SK-N-SH (cell line): ENCODE data around the gene ARG2. TPM values are rescaled to one million over a fixed set of nuclear protein-coding genes. Genes with fewer than 3 reads are reported as not detected.

Experiments
- CTCF ChIA-PET: fragments of 300-600, 350-600 bp; formaldehyde crosslinking; extraction: SDS; loops from one replicate; lab custom pipeline; 2021; lab: Yijun Ruan, JAX
- POLR2A ChIA-PET: fragments of 350-600 bp; sonication (Branson Sonifier 250); formaldehyde crosslinking; extraction: SDS; loops from one replicate; lab custom pipeline; 2020; ENCODE audit warnings: antibody characterized with exemption, inconsistent platforms; lab: Yijun Ruan, JAX
- DNase-seq: peaks from one replicate; pipeline ENCODE4 v3.0.0; 2012
- H2AFZ ChIP-seq: fragments of 200-600 bp; sonication (generic); 2 replicates; pipeline ENCODE4 v1.8.1; 2016; ENCODE audit warnings: antibody characterized with exemption, mild to moderate bottlenecking, low read depth
- H3F3A ChIP-seq: fragments of 200-600 bp; sonication (generic); replicated peaks from 2 replicates; pipeline ENCODE3; 2016; ENCODE audit warnings: antibody characterized with exemption, mild to moderate bottlenecking; ENCODE audit not compliant: insufficient read depth
- H3K27ac ChIP-seq, 2 experiments: fragments of 200-500 bp in 1 of 2; fragments of 200-600 bp in 1 of 2; sonication (Bioruptor generic) in 1 of 2; sonication (generic), shearing (Covaris generic) in 1 of 2; 2 replicates each; pipeline versions ENCODE4 v1.5.1 to v1.6.1; 2014 to 2016; ENCODE audit warnings: low read depth in 2 of 2, inconsistent platforms in 1 of 2, low read length in 1 of 2, mild to moderate bottlenecking in 1 of 2, mixed read lengths in 1 of 2
- H3K27me3 ChIP-seq: fragments of 200-600 bp; sonication (generic), shearing (Covaris generic); 2 replicates; pipeline ENCODE4 v1.6.1; 2016; ENCODE audit warnings: mixed run types; ENCODE audit not compliant: insufficient read depth
- H3K36me3 ChIP-seq, 2 experiments: fragments of 200-500 bp in 1 of 2; fragments of 200-600 bp in 1 of 2; sonication (Bioruptor generic) in 1 of 2; sonication (generic) in 1 of 2; replicated peaks in 1 of 2; 2 replicates each; pipeline versions ENCODE3 to v1.5.1; 2014 to 2016; ENCODE audit warnings: low read length in 1 of 2, mild to moderate bottlenecking in 1 of 2; ENCODE audit not compliant: insufficient read depth in 2 of 2, control insufficient read depth in 1 of 2
- H3K4me1 ChIP-seq, 2 experiments: fragments of 200-500 bp in 1 of 2; fragments of 200-600 bp in 1 of 2; sonication (Bioruptor generic) in 1 of 2; sonication (generic), shearing (Covaris generic) in 1 of 2; 2 replicates each; pipeline versions ENCODE4 v1.5.1 to v1.6.1; 2014 to 2016; ENCODE audit warnings: low read depth in 1 of 2, low read length in 1 of 2, mixed run types in 1 of 2; ENCODE audit not compliant: insufficient read depth in 2 of 2, control insufficient read depth in 1 of 2
- H3K4me2 ChIP-seq: fragments of 200-600 bp; sonication (generic), shearing (Covaris generic); 2 replicates; pipeline ENCODE4 v1.6.1; 2017; ENCODE audit warnings: mixed run types
- H3K4me3 ChIP-seq, 2 experiments: fragments of 200-500 bp in 1 of 2; fragments of 200-600 bp in 1 of 2; sonication (Bioruptor generic) in 1 of 2; sonication (generic), shearing (Covaris generic) in 1 of 2; 2 replicates each; pipeline versions ENCODE4 v1.5.1 to v1.8.1; 2014 to 2016; ENCODE audit warnings: low read depth in 2 of 2, inconsistent platforms in 1 of 2, low read length in 1 of 2, mild to moderate bottlenecking in 1 of 2, mixed read lengths in 1 of 2, moderate library complexity in 1 of 2
- H3K79me2 ChIP-seq: fragments of 200-600 bp; sonication (generic); 2 replicates; pipeline ENCODE4 v1.8.1; 2017; ENCODE audit warnings: mild to moderate bottlenecking; ENCODE audit not compliant: insufficient read depth
- H3K9ac ChIP-seq: fragments of 200-600 bp; sonication (generic); 2 replicates; pipeline ENCODE4 v1.6.1; 2017; ENCODE audit warnings: mixed run types
- H3K9me2 ChIP-seq: fragments of 200-600 bp; sonication (generic); 2 replicates; pipeline ENCODE4 v1.6.1; 2017; ENCODE audit warnings: mixed run types
- H3K9me3 ChIP-seq: fragments of 200-600 bp; sonication (generic); 2 replicates; pipeline ENCODE4 v1.6.1; 2017; ENCODE audit warnings: mixed run types, mild to moderate bottlenecking, moderate library complexity
- H4K20me1 ChIP-seq: fragments of 200-600 bp; sonication (generic); 2 replicates; pipeline ENCODE4 v1.6.1; 2017; ENCODE audit warnings: mild to moderate bottlenecking, mixed run types; ENCODE audit not compliant: insufficient read depth
- ELF1 ChIP-seq: IDR thresholded peaks from 2 replicates; pipeline ENCODE4 v1.4.0; 2012
- FOXM1 ChIP-seq: IDR thresholded peaks from 2 replicates; pipeline ENCODE4 v1.4.0; 2012; ENCODE audit warnings: low read depth, mild to moderate bottlenecking
- GATA2 ChIP-seq: sonication (generic); formaldehyde crosslinking; IDR thresholded peaks from 2 replicates; pipeline ENCODE4 v1.5.0; 2020; ENCODE audit warnings: mild to moderate bottlenecking, missing genetic modification reagents
- JUND ChIP-seq: IDR thresholded peaks from 2 replicates; pipeline ENCODE4 v1.4.0; 2012
- REST ChIP-seq: IDR thresholded peaks from 2 replicates; pipeline ENCODE4 v1.6.1; 2012; ENCODE audit warnings: mild to moderate bottlenecking, low read depth, low read length, moderate library complexity
- TEAD4 ChIP-seq: IDR thresholded peaks from 2 replicates; pipeline ENCODE4 v1.4.0; 2012; ENCODE audit warnings: mild to moderate bottlenecking, borderline replicate concordance; ENCODE audit not compliant: insufficient read depth
- USF2 ChIP-seq: fragments of 150-350 bp; IDR thresholded peaks from 2 replicates; pipeline ENCODE4 v1.6.1; 2017; ENCODE audit warnings: antibody characterized with exemption, low read length, low read depth, borderline replicate concordance
- ZBTB33 ChIP-seq: IDR thresholded peaks from 2 replicates; pipeline ENCODE4 v1.4.0; 2012; ENCODE audit warnings: low read depth, borderline replicate concordance
- WGBS: methylation state at CpG from one replicate; pipeline ENCODE4 v1.1.6; 2017; ENCODE audit warnings: low lambda C conversion rate; 5-methylcytosine and 5-hydroxymethylcytosine counted together
- polyA plus RNA-seq, 3 experiments: library from polyadenylated mRNA; depleted of rRNA; stranded (reverse); fragments of >200 nt; gene quantifications; 2 replicates each; pipeline ENCODE4 v1.2.3, GENCODE V29; 2012

ARG2 gene
- polyA plus RNA-seq, 1 of the 3 experiments (the other 2 are of a cell fraction): 2.6 TPM

- CTCF ChIA-PET: no interaction called here
Observed at GRCh38 chr14:67646131-67646530, 26.4 kb downstream of the ARG2 start.

More at GRCh38 chr14:67646131-67646530, 26.4 kb downstream of the ARG2 start:
- H4K20me1 ChIP-seq: no peaks in the 10 kb centered on the region
- no peak overlapping the region for H3K4me3 ChIP-seq
- no peak overlapping the region for H2AFZ ChIP-seq
- no peak overlapping the region for H3K4me2 ChIP-seq
- no peaks in the 10 kb centered on the region for H3K9me3 ChIP-seq
- no peaks in the 10 kb centered on the region for H3K79me2 ChIP-seq
- WGBS: 85% methylated on average over 3 of the region's 3 CpGs
- peaks cover 24 to 57% of the 10 kb centered on the region in 2 experiments for H3K36me3 ChIP-seq
- peaks cover 0 to 6% of the 10 kb centered on the region in 2 experiments; a peak in 1 of 4 replicates for H3K4me1 ChIP-seq
- no peaks in the 10 kb centered on the region for H3K27me3 ChIP-seq
- no peak overlapping the region for H3K27ac ChIP-seq
- DNase-seq: no peak
- no peak overlapping the region for H3K9ac ChIP-seq
- TF ChIP-seq REST (no peak), GATA2 (CRISPR knock-in tag) (no peak), ZBTB33 (no peak), ELF1 (no peak), JUND (no peak), FOXM1 (no peak), TEAD4 (no peak), USF2 (no peak)
- H3F3A ChIP-seq: no peaks in the 10 kb centered on the region
- H3K9me2 ChIP-seq: no peaks in the 10 kb centered on the region
- POLR2A ChIA-PET: no interaction called here
